GM08714 (cell line): ENCODE results near the gene SPG11.

Source experiments
- H3K4me3 ChIP-seq: fragments of 200-500 bp; sonication (Bioruptor generic); 2 replicates; pipeline ENCODE4 v1.5.1; 2014; ENCODE audit warnings: mild to moderate bottlenecking, low read length, inconsistent platforms
- ZNF274 ChIP-seq: IDR thresholded peaks from 2 replicates; pipeline ENCODE4 v1.6.1; 2012; ENCODE audit warnings: mild to moderate bottlenecking, low read depth, low read length

SPG11 gene

DNA sequence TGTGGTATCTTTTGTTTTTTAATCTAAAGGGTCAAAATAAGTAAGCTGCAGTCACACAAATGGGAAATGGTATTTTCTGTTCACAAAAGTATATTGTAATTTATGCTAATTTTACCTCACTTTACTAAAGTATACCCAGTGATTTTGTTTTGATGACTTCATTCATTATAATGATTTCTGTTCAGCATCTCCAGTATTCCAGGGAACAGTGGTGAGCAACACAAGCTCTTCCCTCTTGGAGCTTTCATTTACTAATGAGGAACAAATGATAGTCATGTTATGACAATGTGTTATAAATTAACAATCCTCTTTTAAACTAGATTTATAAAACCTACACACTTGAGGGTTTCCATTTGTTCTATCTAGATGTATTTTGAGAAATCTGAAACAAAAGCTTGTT is 147.0 kb downstream of the SPG11 start:
- H3K4me3 ChIP-seq = no peak overlapping the region
- TF ChIP-seq ZNF274 = no peak
